WTC11 (cell line): Measurements from ENCODE around the gene MIEF2.

Experiments used
- ATF2 ChIP-seq: sonication (generic); formaldehyde crosslinking; IDR thresholded peaks from 2 replicates; pipeline ENCODE4 v1.8.1; 2022; ENCODE audit warnings: low read depth, missing genetic modification reagents, borderline replicate concordance
- CTCF ChIP-seq: fragments of 200-600 bp; IDR thresholded peaks from 2 replicates; pipeline ENCODE4 v1.8.0; 2022; ENCODE audit warnings: antibody characterized with exemption
- STAT6 ChIP-seq: sonication (generic); formaldehyde crosslinking; conservative IDR thresholded peaks from 2 replicates; pipeline ENCODE4 v1.8.1; 2023; ENCODE audit warnings: mild to moderate bottlenecking, low read depth, missing genetic modification reagents, moderate library complexity
- ZNF317 ChIP-seq: sonication (generic); formaldehyde crosslinking; IDR thresholded peaks from 2 replicates; pipeline ENCODE4 v1.8.1; 2023; ENCODE audit warnings: low read depth, mild to moderate bottlenecking, moderate library complexity, missing genetic modification reagents, borderline replicate concordance

GRCh38 chr17:18228176-18228682 lies 32.2 kb upstream of the MIEF2 start:
- TF ChIP-seq CTCF = no peak
- no peak for TF ChIP-seq STAT6 (CRISPR knock-in tag)
- no peak for TF ChIP-seq ATF2
- no peak for TF ChIP-seq ZNF317 (CRISPR knock-in tag)
